NCI-H524 (cell line): ENCODE measurements around the gene ZEB2.

ENCODE experiments used
- DNase-seq, 2 experiments: peaks; one replicate each; lab custom pipeline; 2025; lab: John Stamatoyannopoulos, UW

Gene ZEB2

DNA sequence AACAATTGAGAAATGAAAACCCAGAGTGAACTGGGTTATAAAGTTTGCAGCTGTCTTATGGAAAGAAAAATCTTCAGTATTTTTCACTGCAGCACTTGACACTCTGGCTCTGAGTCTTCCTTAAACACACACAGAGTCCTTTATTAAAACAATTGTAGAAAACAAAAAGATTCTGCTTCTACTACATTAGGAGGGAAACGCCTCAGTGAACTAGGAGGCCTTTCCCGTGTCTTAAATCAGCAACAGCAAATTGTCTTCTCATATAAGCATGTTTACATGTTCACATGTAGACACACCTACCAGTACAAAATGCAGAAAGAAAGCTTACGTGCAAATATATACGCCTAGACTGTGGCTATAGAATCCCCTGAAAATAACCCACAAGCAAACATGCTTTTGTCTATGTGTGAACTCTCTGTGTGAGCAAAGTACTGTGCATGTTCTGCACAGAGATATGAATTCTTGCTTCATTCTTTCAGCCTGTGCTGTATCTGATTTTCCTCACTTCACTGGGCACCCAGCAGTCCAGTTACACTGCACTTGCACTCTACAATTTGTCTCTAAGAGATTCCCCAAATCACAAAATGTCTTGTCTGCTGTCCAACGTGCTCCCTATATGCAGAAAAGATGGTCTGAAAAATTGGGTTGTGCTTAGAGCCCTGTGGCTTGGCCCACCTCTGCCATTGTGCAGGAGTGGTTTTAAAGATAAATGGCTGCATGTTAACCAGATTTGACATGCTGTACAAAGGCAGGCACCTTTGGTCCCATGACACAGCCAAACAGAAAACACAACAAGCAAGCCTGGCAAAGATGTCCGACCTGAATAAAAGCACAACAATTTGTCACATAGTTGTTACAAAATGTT lies 24.5 kb downstream of the ZEB2 start:
- DNase-seq: no peak

DNA sequence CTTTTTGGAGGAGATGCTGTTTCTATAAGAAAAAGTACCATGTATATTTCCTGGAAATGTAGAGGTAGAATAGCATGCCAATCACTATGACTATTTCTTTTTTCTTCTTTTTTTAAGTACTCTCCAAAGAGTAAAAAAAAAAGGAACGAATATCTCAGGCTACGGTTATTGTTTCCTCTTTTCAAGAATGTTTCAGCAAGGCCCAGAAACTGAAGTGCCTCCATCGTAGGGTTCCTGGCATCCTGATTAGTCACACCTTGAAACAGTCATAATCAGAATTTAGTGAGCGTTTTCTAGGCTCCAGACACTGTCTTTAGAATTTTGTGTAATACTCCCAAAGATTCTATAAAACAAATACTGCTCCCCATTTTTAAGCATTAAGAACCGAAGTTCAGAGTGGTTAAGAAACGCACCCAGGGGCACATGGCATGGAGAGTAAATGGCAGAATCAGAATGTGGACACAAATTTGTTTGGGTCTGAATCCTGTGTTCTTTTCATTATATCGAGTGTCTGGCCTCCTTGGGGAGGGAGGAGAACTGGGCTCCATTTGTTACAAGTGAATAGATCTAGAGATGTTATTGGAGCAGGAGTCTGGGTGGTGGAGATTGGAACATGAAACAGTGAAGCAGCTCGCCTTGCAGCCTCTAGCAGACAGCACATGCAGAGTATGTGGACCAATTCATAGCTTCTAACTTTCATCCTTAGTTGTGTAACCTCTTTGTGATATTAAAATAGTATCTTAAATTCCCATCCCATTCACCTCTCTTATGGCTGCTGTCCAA lies 26.7 kb downstream of the ZEB2 start:
- DNase-seq: no peak

DNA sequence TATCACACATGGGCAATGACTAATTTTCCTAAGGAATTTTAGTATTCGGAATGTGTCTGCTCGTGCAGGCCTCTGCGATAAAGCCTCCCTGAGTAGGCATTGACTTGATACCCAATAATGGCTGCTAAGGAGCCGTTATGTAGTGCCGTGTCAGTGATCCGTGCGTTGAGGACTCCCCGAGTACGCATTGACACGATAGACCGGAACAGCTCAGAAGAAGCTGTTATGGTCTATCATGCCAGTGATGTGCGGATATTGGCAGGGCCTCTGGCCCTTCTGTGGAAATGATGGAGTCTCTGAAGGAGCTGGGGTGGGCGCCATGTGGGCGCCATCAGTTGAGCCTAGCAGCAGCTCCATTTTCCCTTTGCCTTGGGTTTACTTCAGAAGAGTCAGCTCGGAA lies 29.1 kb downstream of the ZEB2 start:
- no peak for DNase-seq

- DNase-seq: no peak
Observed at GRCh38 chr2:144490017-144490416, 29.9 kb downstream of the ZEB2 start.

DNA sequence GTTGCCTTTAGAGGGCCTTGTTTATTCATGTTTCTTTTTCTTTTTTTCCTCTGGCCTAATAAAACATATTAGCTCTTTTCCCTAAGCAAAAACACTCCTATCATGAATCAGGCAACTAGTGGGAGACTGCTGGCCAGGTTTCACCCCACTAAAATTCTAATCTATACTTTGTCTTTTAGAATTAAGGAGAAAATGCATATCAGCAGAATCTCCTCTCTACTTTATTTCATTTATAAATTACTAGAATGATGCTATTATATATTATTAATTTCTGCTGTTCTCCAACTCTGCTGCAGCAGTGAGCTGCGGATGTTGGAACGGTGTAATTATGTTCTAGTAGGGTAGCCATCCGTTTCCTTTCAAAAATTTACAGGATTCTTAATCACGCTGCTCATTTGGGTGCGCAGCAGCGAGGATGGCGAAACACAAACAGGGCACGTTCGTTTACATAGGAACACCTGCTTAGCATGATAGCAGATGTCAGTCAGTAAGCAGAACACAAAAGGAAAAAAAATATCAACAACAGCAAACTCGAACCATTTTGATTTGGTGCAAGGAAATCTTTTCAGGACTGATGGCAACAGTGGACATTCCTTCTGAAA lies 30.5 kb downstream of the ZEB2 start:
- DNase-seq: no peak

GRCh38 chr2:144484201-144484948 lies 35.5 kb downstream of the ZEB2 start:
- DNase-seq: no peak

DNA sequence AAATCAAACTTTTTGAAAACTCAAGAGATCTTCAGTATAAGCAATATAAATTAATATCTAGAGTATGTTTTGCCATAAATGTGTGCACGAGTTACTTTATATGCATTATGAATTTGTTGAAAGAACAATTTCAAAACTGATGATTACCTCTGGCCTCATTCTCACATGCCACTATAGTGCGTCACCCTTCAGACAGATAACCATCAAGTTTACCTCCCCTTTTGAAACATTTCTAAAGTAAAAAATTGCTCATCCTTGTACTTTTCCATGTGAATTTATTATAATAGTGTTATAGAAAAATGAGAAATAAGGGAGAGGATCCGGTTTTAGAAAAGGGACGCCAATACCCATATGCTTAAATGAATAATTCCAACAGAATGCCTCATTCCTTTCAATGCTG lies 38.3 kb downstream of the ZEB2 start:
- DNase-seq: no peak

GRCh38 chr2:144481109-144481508 lies 38.8 kb downstream of the ZEB2 start:
- DNase-seq: no peak

GRCh38 chr2:144480285-144480684 lies 39.6 kb downstream of the ZEB2 start:
- no peak for DNase-seq

GRCh38 chr2:144479659-144480058 lies 40.3 kb downstream of the ZEB2 start:
- no peak for DNase-seq

DNA sequence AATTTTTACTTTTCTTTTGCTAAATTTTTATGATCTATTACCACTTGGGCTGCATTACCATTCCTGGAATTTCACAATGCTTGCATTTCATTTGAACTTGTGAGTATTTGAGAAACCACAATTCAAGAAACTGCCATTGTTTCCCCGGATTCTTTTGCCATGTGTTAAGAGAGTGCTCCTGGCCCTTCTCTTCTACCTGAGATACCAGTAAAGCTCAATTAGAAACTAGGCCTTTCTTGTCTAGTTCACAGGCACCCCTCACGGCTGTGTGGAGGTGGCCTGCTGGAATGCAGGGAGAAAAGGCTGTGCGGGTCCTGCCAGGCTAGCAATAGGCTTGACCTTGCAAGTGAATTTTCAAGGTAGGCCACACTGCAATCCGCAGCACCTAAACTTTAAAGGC lies 40.8 kb downstream of the ZEB2 start:
- DNase-seq: peak in 1 of 2 experiments; percentile 11

- peak; percentile 97 to 98 for DNase-seq
Observed at GRCh38 chr2:144477957-144478311, 42.0 kb downstream of the ZEB2 start.

DNA sequence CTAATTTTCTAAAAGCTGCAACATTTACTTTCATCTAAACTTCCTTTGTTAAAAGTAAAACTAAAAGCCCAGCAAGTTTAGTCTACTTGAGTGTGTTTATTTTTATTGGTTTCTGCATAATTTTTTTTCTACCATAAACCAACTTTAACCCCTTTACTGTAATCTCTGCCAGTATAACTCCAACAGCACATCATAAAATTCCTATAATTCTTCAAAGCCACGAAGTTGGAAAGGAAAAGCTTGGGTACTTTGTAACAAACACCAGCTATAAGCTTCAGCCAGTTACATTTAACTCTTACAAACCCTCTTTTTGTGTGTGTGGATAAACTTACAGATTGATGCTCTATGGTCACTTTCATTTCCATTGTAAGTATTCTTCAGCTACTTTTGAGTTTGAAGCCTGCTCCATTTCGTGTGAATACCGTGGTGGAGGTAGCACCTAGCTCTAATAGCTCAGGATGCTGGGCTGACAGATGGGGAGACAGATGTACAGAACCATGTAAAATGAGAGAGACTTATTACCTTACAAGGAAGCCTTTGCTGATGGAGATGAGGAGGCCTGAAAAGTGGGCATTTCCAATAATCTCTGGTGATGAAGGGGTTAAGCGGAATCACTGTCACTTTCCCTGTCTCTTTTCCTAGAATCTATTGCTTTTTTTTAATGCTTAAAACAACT lies 42.5 kb downstream of the ZEB2 start:
- DNase-seq: peak; percentile 97 to 98

DNA sequence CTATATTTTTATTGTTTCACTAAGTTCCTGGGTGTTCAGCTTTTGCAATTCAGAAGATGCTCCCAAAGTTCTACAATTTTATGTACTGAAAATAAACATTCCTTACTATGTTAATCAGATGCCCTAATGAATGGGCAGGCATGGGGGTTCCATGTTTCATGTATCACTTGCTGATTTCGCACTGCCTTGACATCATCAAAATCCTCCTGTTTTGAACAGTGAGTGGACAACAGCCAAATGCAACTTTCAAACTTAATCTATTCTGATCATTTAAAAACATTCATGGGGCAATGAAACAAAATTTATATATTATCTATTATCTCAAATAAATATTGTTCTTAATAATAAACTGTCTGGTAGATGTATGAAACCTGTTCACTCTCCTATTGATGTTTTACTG lies 43.2 kb downstream of the ZEB2 start:
- no peak for DNase-seq

- peak; percentile 4 to 44 for DNase-seq
Observed at GRCh38 chr2:144475569-144476275, 44.2 kb downstream of the ZEB2 start.

GRCh38 chr2:144475044-144475443 lies 44.9 kb downstream of the ZEB2 start:
- peak in 1 of 2 experiments; percentile 4 for DNase-seq

DNA sequence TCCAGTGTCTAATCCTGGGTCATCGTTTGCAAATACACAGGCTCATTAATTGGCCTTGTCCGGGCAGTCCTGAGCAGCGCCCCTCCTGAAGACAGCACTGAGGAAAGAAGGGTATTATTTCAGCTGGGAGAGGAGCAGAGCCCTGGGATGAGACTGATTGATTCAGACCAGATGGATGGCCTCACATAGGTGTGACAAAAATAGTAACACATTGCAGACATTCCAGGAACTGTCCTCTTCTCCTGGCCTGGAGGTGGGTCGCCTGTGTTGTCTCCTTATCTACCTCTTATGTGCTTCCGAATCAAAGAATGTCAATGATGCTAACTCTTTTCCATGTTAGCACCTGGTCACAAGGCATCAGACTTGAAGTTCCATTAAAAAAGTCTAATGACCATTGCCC lies 45.9 kb downstream of the ZEB2 start:
- DNase-seq: no peak

GRCh38 chr2:144472911-144473310 lies 47.0 kb downstream of the ZEB2 start:
- DNase-seq: no peak

GRCh38 chr2:144472046-144472412 lies 47.9 kb downstream of the ZEB2 start:
- no peak for DNase-seq

DNA sequence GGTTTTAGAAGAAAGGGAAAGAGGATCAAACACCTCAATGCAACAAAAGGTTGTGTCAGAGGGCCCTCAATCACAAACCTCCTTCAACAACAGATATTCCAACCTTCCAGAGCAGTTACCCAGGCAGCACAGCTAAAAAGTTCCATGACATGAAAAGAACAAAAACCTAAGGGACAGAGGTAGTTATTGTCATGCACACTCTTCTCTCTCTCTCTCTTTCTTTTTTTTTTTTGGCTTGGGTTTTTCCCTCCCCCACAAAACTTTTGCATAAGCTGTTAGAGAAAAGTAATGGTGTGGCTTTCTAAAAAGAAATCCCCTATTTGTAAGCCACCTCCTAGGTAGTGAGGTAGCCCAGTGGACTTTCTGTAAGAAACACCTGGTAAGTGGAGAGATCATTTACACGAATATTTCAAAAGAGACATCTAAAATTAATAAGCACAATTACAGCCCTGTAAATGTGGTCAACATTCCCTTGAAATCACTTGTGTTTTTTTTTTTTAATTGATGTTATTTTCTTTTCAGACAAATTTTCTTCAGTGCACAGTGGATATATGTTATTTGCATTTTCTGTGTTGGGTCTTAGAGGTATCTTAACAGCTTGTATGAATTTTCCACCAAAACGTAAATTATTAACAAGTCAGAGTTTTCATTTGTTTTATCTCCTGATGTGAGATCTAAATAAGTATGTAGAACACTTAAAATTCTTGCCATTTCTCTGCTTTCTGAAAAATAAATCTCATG lies 48.4 kb downstream of the ZEB2 start:
- DNase-seq: no peak
